ENCODE data around the gene VPS16. TPM values are rescaled to one million over a fixed set of nuclear protein-coding genes. Genes with fewer than 3 reads are reported as not detected.

The VPS16 gene
- total RNA-seq, 1 experiment from 2014 or later = 49.9 TPM

GRCh38 chr20:2796011-2796660, 44.4 kb upstream of the VPS16 start:
- ChIA-PET CTCF (no interaction called here), POLR2A (ENCODE audit: unreplicated experiment) (no interaction called here)
- Histone ChIP-seq H3K4me2 (ENCODE audit: low read length) (no peak overlapping the region), H3K4me3 (ENCODE audit: low read length) (no peak overlapping the region), H3K4me1 (ENCODE audit: insufficient read depth, low read length) (no peaks in the 10 kb centered on the region), H3K27me3 (ENCODE audit: low read length) (peaks cover 35% of the 10 kb centered on the region), H3K9me3 (ENCODE audit: low read length) (no peaks in the 10 kb centered on the region), H3K79me2 (ENCODE audit: low read length) (no peaks in the 10 kb centered on the region), H3K9ac (ENCODE audit: low read length) (no peak overlapping the region), H3F3A (ENCODE audit: low read length, unreplicated experiment) (no peaks in the 10 kb centered on the region), H3K9me2 (replicated peaks; ENCODE audit: low read length) (no peaks in the 10 kb centered on the region), H3K27ac (ENCODE audit: low read length) (no peak overlapping the region), H2AFZ (ENCODE audit: low read length) (no peak overlapping the region), H4K20me1 (ENCODE audit: low read length) (no peaks in the 10 kb centered on the region), H3K36me3 (ENCODE audit: low read depth, low read length) (no peaks in the 10 kb centered on the region)
- intact Hi-C loops (cut with micrococcal nuclease) = no loop called here
- no peak for DNase-seq
- no TSS peak for BruUV-seq (replicated peaks)
- TF ChIP-seq EZH2phosphoT487 (IDR thresholded peaks at IDR 0.05; ENCODE audit: borderline replicate concordance, low read length) = no peak
- TF ChIP-seq CTCF (conservative IDR thresholded peaks at IDR 0.05; ENCODE audit: low read depth, low read length) = no peak
- no peak for TF ChIP-seq EZH2 (IDR thresholded peaks at IDR 0.05; ENCODE audit: low read length, unreplicated experiment)
- ATAC-seq = no peak

GRCh38 chr20:2797136-2797983, 43.2 kb upstream of the VPS16 start:
- H3K4me1 ChIP-seq (ENCODE audit: insufficient read depth, low read length) = no peaks in the 10 kb centered on the region
- no peak overlapping the region for H2AFZ ChIP-seq (ENCODE audit: low read length)
- peaks cover 29% of the 10 kb centered on the region for H3K27me3 ChIP-seq (ENCODE audit: low read length)
- no peak for DNase-seq
- TF ChIP-seq EZH2 (IDR thresholded peaks at IDR 0.05; ENCODE audit: low read length, unreplicated experiment) (no peak), CTCF (conservative IDR thresholded peaks at IDR 0.05; ENCODE audit: low read depth, low read length) (no peak), EZH2phosphoT487 (IDR thresholded peaks at IDR 0.05; ENCODE audit: borderline replicate concordance, low read length) (no peak)
- no peaks in the 10 kb centered on the region for H4K20me1 ChIP-seq (ENCODE audit: low read length)
- no peaks in the 10 kb centered on the region for H3K9me2 ChIP-seq (replicated peaks; ENCODE audit: low read length)
- H3K4me2 ChIP-seq (ENCODE audit: low read length) = no peak overlapping the region
- no peak overlapping the region for H3K4me3 ChIP-seq (ENCODE audit: low read length)
- no peak overlapping the region for H3K27ac ChIP-seq (ENCODE audit: low read length)
- CTCF ChIA-PET = no interaction called here
- H3K79me2 ChIP-seq (ENCODE audit: low read length) = no peaks in the 10 kb centered on the region
- no TSS peak for BruUV-seq (replicated peaks)
- H3K36me3 ChIP-seq (ENCODE audit: low read depth, low read length) = no peaks in the 10 kb centered on the region
- no peak for ATAC-seq
- POLR2A ChIA-PET (ENCODE audit: unreplicated experiment) = no interaction called here
- no peaks in the 10 kb centered on the region for H3F3A ChIP-seq (ENCODE audit: low read length, unreplicated experiment)
- intact Hi-C loops (cut with micrococcal nuclease) = no loop called here
- no peak overlapping the region for H3K9ac ChIP-seq (ENCODE audit: low read length)
- H3K9me3 ChIP-seq (ENCODE audit: low read length) = no peaks in the 10 kb centered on the region

Data from PC-3 (cell line).